Measurements from ENCODE around the gene ATP2C2. TPM values are rescaled to one million over a fixed set of nuclear protein-coding genes. Genes with fewer than 3 reads are reported as not detected.

The ATP2C2 gene
- total RNA-seq, 1 experiment from 2014 or later = 20.3 TPM

DNA sequence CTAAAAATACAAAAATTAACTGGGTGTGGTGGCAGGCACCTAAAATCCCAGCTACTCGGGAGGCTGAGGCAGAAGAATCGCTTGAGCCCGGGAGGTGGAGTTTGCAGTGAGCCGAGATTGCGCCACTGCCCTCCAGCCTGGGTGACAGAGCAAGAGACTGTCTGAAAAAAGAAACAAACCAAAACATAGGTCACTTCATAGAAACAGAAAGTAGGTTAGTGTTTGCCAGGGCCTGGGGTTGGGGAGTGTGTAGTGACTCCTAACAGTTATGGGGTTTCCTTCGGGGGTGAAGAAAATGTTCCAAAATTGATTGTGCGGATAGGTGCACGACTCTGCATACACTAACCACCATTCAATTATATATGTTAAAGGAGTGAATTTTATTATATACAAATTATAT is 59.2 kb downstream of the ATP2C2 start (continued):
- no peak for TF ChIP-seq CTCF (IDR thresholded peaks at IDR 0.05 in 2 of 3, conservative IDR thresholded peaks at IDR 0.05 in 1 of 3; ENCODE audit: borderline replicate concordance in 1 of 3, insufficient read depth in 1 of 3, low read depth in 2 of 3, low read length in 2 of 3)
- TF ChIP-seq POLR2A (IDR thresholded peaks at IDR 0.05; ENCODE audit: borderline replicate concordance, extremely low read depth, insufficient read depth, insufficient read length) = no peak
- TF ChIP-seq EGR1 (IDR thresholded peaks at IDR 0.05; ENCODE audit: low read depth) = no peak
- no peak for TF ChIP-seq JUND (IDR thresholded peaks at IDR 0.05)
- no peak for TF ChIP-seq TCF7L2 (IDR thresholded peaks at IDR 0.05; ENCODE audit: borderline replicate concordance, extremely low read depth, insufficient read depth, insufficient read length)
- TF ChIP-seq RAD21 (IDR thresholded peaks at IDR 0.05; ENCODE audit: low read depth) = no peak

- TF ChIP-seq FOSL1 (IDR thresholded peaks at IDR 0.05; ENCODE audit: low read depth) (no peak), SP1 (IDR thresholded peaks at IDR 0.05; ENCODE audit: low read depth) (no peak), EGR1 (IDR thresholded peaks at IDR 0.05; ENCODE audit: low read depth) (no peak), CEBPB (IDR thresholded peaks at IDR 0.05; ENCODE audit: low read depth) (no peak), SRF (IDR thresholded peaks at IDR 0.05; ENCODE audit: low read depth) (no peak), CBX3 (IDR thresholded peaks at IDR 0.05; ENCODE audit: low read depth) (no peak), ELF1 (IDR thresholded peaks at IDR 0.05; ENCODE audit: borderline replicate concordance, low read depth) (no peak), ZFX (IDR thresholded peaks at IDR 0.05) (no peak), YY1 (IDR thresholded peaks at IDR 0.05; ENCODE audit: extremely low read depth, insufficient replicate concordance, low read depth, low read length) (no peak), EZH2phosphoT487 (IDR thresholded peaks at IDR 0.05; ENCODE audit: borderline replicate concordance) (no peak)
- TF ChIP-seq, protein P1, sequence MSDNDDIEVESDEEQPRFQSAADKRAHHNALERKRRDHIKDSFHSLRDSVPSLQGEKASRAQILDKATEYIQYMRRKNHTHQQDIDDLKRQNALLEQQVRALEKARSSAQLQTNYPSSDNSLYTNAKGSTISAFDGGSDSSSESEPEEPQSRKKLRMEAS (IDR thresholded peaks at IDR 0.05) = no peak
- TF ChIP-seq, protein P2, sequence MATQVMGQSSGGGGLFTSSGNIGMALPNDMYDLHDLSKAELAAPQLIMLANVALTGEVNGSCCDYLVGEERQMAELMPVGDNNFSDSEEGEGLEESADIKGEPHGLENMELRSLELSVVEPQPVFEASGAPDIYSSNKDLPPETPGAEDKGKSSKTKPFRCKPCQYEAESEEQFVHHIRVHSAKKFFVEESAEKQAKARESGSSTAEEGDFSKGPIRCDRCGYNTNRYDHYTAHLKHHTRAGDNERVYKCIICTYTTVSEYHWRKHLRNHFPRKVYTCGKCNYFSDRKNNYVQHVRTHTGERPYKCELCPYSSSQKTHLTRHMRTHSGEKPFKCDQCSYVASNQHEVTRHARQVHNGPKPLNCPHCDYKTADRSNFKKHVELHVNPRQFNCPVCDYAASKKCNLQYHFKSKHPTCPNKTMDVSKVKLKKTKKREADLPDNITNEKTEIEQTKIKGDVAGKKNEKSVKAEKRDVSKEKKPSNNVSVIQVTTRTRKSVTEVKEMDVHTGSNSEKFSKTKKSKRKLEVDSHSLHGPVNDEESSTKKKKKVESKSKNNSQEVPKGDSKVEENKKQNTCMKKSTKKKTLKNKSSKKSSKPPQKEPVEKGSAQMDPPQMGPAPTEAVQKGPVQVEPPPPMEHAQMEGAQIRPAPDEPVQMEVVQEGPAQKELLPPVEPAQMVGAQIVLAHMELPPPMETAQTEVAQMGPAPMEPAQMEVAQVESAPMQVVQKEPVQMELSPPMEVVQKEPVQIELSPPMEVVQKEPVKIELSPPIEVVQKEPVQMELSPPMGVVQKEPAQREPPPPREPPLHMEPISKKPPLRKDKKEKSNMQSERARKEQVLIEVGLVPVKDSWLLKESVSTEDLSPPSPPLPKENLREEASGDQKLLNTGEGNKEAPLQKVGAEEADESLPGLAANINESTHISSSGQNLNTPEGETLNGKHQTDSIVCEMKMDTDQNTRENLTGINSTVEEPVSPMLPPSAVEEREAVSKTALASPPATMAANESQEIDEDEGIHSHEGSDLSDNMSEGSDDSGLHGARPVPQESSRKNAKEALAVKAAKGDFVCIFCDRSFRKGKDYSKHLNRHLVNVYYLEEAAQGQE (IDR thresholded peaks at IDR 0.05; ENCODE audit: low read depth) = no peak
- no peak overlapping the region for H2AFZ ChIP-seq (ENCODE audit: low read depth, low read length, poor library complexity, severe bottlenecking)
- DNase-seq (ENCODE audit: low read depth, low spot score) = no peak
- H3K4me3 ChIP-seq (replicated peaks in 1 of 2; ENCODE audit: low read depth in 1 of 2, low read length in 2 of 2) = no peak overlapping the region
- no peaks in the 10 kb centered on the region for H3K9me3 ChIP-seq (ENCODE audit: control insufficient read depth in 1 of 2, insufficient read depth in 1 of 2, low read depth in 1 of 2, low read length in 2 of 2)
- POLR2A ChIA-PET = no interaction called here
- no peaks in the 10 kb centered on the region for H3K4me1 ChIP-seq (ENCODE audit: control insufficient read depth in 1 of 2, insufficient read depth in 2 of 2, low read length in 2 of 2)
- CTCF ChIA-PET = no interaction called here
- BruUV-seq (replicated peaks) = no TSS peak
- H3K27me3 ChIP-seq (ENCODE audit: insufficient read depth, low read length) = no peaks in the 10 kb centered on the region
- H3K36me3 ChIP-seq (ENCODE audit: control insufficient read depth in 1 of 2, insufficient read depth in 2 of 2, low read length in 2 of 2) = no peaks in the 10 kb centered on the region
- H4K20me1 ChIP-seq (ENCODE audit: insufficient read depth) = no peaks in the 10 kb centered on the region
- H3K79me2 ChIP-seq (ENCODE audit: insufficient read depth, low read length) = no peaks in the 10 kb centered on the region
- no peak for ATAC-seq
- RAD21 ChIA-PET (ENCODE audit: low non-redundant PET in 1 of 2, low total read pairs in 2 of 2, uncharacterized antibody in 2 of 2, unreplicated experiment in 2 of 2) = no interaction called here
- H3K9ac ChIP-seq (ENCODE audit: low read length) = no peak overlapping the region
- H3K4me2 ChIP-seq (ENCODE audit: low read length) = no peak overlapping the region
- no peak overlapping the region for H3K27ac ChIP-seq (ENCODE audit: low read depth, low read length)
- intact Hi-C loops (cut with micrococcal nuclease) = no loop called here
- H3K9me2 ChIP-seq (ENCODE audit: insufficient read depth) = no peaks in the 10 kb centered on the region
These were observed 62.5 kb downstream of the ATP2C2 start for GRCh38 chr16:84430860-84431259.

Data from HCT116 (cell line).